ENCODE measurements around the gene BBS12.

BBS12 gene

DNA sequence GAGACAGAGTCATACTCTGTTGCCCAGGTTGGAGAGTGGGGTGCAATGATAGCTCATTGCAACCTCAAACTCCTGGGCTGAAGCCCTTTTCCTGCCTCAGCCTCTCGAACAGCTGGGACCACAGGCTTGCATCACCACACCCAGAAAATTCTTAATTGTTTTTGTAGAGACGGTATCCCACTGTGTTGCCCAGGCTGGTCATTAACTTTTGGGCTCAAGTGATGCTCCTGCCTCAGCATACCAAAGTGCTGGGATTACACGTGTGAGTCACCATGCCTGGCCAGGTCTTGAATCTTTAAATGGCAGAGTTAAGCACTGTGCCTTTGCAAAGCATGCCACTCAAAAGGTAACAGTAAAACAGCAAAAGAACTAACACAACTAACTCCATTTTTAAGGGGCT lies 28.6 kb upstream of the BBS12 start:
- DNase-seq (ENCODE audit: low read depth) = no peak
- TF ChIP-seq CTCF (conservative IDR thresholded peaks at IDR 0.05; ENCODE audit: control insufficient read depth, insufficient read depth, low read depth, low read length) = no peak
- H3K4me3 ChIP-seq (ENCODE audit: control insufficient read depth, low read depth, low read length) = no peak overlapping the region

DNA sequence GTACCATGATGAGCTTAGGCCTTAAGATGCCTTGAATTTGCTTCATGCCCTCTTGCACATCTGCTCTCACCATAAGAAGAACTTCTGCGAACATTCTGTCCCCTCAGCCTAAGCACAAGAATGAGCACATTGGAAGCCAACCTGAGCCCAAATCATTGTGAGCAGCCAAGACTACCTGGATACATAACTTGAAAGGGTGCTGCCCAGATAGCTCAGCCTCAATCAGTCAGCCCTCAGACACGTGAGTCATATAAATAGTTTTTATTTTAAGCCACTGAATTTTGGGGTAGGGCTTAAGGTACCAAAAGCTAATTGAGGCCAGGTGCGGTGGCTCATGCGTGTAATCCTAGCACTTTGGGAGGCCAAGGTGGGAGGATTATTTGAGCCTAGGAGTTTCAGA lies 27.5 kb upstream of the BBS12 start:
- no peak for DNase-seq (ENCODE audit: low read depth)
- H3K4me3 ChIP-seq (ENCODE audit: control insufficient read depth, low read depth, low read length) = no peak overlapping the region
- TF ChIP-seq CTCF (conservative IDR thresholded peaks at IDR 0.05; ENCODE audit: control insufficient read depth, insufficient read depth, low read depth, low read length) = no peak

- no peak for TF ChIP-seq CTCF (conservative IDR thresholded peaks at IDR 0.05; ENCODE audit: control insufficient read depth, insufficient read depth, low read depth, low read length)
- no peak for DNase-seq (ENCODE audit: low read depth)
- H3K4me3 ChIP-seq (ENCODE audit: control insufficient read depth, low read depth, low read length) = no peak overlapping the region
These were observed 26.9 kb upstream of the BBS12 start for GRCh38 chr4:122705547-122706117.

DNA sequence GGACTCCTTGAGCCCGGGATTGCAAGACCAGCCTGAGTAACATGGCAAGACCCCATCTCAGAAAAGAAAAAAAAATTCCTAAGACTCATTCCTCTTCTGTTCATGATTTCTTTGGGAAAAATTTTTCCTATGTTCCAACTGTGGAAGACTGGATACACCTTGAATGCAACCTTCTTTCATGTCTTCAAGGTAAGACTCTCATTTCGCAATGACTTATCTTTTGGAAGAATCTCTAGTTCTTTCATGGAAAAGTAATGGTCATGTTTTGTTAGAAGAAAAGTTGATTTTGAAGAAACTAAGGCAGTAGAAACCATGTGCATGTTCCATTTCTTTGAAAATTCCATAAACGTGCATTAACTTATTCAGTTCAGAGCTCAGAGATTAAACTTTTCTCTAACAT lies 26.0 kb upstream of the BBS12 start:
- H3K4me3 ChIP-seq (ENCODE audit: control insufficient read depth, low read depth, low read length) = no peak overlapping the region
- DNase-seq (ENCODE audit: low read depth) = no peak
- TF ChIP-seq CTCF (conservative IDR thresholded peaks at IDR 0.05; ENCODE audit: control insufficient read depth, insufficient read depth, low read depth, low read length) = no peak

- no peak for TF ChIP-seq CTCF (conservative IDR thresholded peaks at IDR 0.05; ENCODE audit: control insufficient read depth, insufficient read depth, low read depth, low read length)
- no peak overlapping the region for H3K4me3 ChIP-seq (ENCODE audit: control insufficient read depth, low read depth, low read length)
- no peak for DNase-seq (ENCODE audit: low read depth)
These were observed 25.0 kb upstream of the BBS12 start for GRCh38 chr4:122707497-122707896.

DNA sequence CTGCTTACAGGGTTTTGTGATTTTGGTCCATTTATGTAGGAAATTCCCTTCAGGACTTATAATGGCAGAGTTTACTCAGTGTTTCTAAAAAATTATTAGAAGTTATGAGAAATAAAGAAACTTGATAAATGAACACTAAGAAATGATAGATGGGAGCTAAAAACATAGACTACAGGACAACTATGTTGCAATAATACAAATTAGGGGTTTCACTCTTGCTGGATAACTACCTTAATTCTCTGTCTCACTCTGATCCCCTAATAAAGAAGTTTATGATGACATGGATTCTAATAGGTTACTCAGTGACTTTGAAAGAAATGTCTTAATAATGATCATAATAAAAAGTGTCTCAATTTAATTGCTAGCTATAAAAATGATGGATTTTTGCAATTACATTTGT lies 23.3 kb upstream of the BBS12 start:
- H3K4me3 ChIP-seq (ENCODE audit: control insufficient read depth, low read depth, low read length) = no peak overlapping the region
- no peak for DNase-seq (ENCODE audit: low read depth)
- TF ChIP-seq CTCF (conservative IDR thresholded peaks at IDR 0.05; ENCODE audit: control insufficient read depth, insufficient read depth, low read depth, low read length) = no peak
